Measurements from ENCODE around the gene HMCES.

HMCES gene

GRCh38 chr3:129313665-129314385 is 35.2 kb downstream of the HMCES start:
- H2BK15ac ChIP-seq (ENCODE audit: low read length): no peak overlapping the region
- H2BK120ac ChIP-seq (ENCODE audit: low read depth, low read length): no peak overlapping the region
- no peak overlapping the region for H4K91ac ChIP-seq (ENCODE audit: low read depth, low read length, poor library complexity)
- no peak overlapping the region for H3K23ac ChIP-seq (ENCODE audit: low read depth, low read length, poor library complexity)
- H3K36me3 ChIP-seq (replicated peaks in 1 of 2; ENCODE audit: control insufficient read depth in 2 of 2, insufficient read depth in 2 of 2, low read length in 2 of 2): peaks cover 8% of the 10 kb centered on the region in 2 donors
- H2AK5ac ChIP-seq (ENCODE audit: low read depth, low read length): peak overlapping the region; percentile 5
- no peak overlapping the region for H2AFZ ChIP-seq (ENCODE audit: low read length)
- peaks cover 0 to 11% of the 10 kb centered on the region in 2 donors for H3K4me1 ChIP-seq (ENCODE audit: control insufficient read depth in 2 of 2, insufficient read depth in 1 of 2, low read depth in 1 of 2, low read length in 2 of 2)
- DNase-seq (ENCODE audit: low spot score): no peak
- peak overlapping the region; percentile 89 for H3K4me2 ChIP-seq (ENCODE audit: insufficient read depth, low read length, poor library complexity, severe bottlenecking)
- H3K14ac ChIP-seq (ENCODE audit: low read length): no peak overlapping the region
- no peak overlapping the region for H2BK12ac ChIP-seq (ENCODE audit: low read length)
- peak overlapping the region; percentile 46 for H3K9ac ChIP-seq (ENCODE audit: low read depth, low read length, poor library complexity)
- peak overlapping the region; percentile 19 for H4K8ac ChIP-seq (ENCODE audit: low read depth, low read length)
- H3K4ac ChIP-seq (ENCODE audit: low read length): no peak overlapping the region
- peak overlapping the region; percentile 58 for H3K27ac ChIP-seq (replicated peaks; ENCODE audit: low read length)
- H2BK5ac ChIP-seq (ENCODE audit: low read length): no peak overlapping the region
- no peak overlapping the region for H3K18ac ChIP-seq (ENCODE audit: low read length)
- no CpG with 5 or more reads among the region's 7 CpGs for WGBS, 2 donors (ENCODE audit: extremely low coverage in 2 of 2, insufficient read length in 2 of 2, insufficient replicate concordance in 1 of 2)
- peak overlapping the region; percentile 97 to 100 for H3K4me3 ChIP-seq (ENCODE audit: low read length in 2 of 2)
- H3K27me3 ChIP-seq (ENCODE audit: control insufficient read depth in 3 of 3, insufficient read depth in 3 of 3, low read depth in 1 of 3, low read length in 3 of 3): no peaks in the 10 kb centered on the region
- H3K9me3 ChIP-seq (replicated peaks in 1 of 2; ENCODE audit: control insufficient read depth in 2 of 2, insufficient read depth in 1 of 2, low read depth in 1 of 2, low read length in 2 of 2): no peaks in the 10 kb centered on the region
- peaks cover 18% of the 10 kb centered on the region for H3K79me1 ChIP-seq (ENCODE audit: low read depth, low read length)

DNA sequence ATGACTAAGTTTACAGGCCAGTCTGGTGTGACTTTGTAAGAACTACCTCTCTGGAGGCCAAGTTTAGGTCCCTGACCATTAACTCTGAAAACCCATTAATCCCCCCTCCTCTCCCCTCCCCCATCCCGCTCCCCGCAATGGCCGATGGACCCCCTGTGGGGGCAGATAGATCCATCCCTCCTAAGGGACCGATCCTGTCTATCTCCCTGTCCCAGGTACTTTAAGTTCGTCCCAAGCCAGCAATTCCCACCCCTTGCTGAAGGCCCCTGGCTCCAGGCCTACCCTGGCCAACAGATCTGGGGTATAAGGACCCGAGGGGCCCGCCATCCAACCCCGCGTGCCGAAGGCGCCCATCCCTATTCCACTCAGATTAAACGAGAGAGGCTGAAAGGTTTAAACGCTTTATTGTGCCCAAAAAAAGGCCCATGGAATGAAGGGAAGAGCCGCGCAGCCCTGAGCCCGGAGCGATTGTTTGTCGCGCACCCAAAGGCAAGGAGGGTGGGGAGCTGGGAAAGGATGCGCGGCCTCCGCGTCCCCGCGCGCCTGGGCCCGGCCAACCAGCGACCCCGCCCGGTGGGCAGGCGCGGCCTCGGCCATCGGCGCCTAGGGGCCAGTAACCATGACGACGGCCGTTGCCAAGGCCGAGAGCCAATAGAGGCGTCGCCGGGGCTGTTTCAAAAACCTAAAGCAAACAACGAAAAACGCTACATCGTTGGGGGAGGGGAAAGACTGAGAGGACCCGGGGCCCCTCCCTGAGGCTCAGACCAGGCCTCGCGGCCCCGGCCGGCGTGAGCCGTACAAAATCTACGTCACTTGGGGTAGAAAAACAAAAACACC is 35.9 kb downstream of the HMCES start:
- H2BK120ac ChIP-seq (ENCODE audit: low read depth, low read length): peak overlapping the region; percentile 10
- no peak overlapping the region for H2BK15ac ChIP-seq (ENCODE audit: low read length)
- H2BK12ac ChIP-seq (ENCODE audit: low read length): no peak overlapping the region
- H3K18ac ChIP-seq (ENCODE audit: low read length): peak overlapping the region; percentile 99
- peak overlapping the region; percentile 97 for H2AK5ac ChIP-seq (ENCODE audit: low read depth, low read length)
- no peak overlapping the region for H4K91ac ChIP-seq (ENCODE audit: low read depth, low read length, poor library complexity)
- H3K4me3 ChIP-seq (ENCODE audit: low read length in 2 of 2): peak overlapping the region; percentile 97 to 100
- H4K8ac ChIP-seq (ENCODE audit: low read depth, low read length): no peak overlapping the region
- H3K9ac ChIP-seq (ENCODE audit: low read depth, low read length, poor library complexity): peak overlapping the region; percentile 99
- peaks cover 8 to 12% of the 10 kb centered on the region in 2 donors for H3K36me3 ChIP-seq (replicated peaks in 1 of 2; ENCODE audit: control insufficient read depth in 2 of 2, insufficient read depth in 2 of 2, low read length in 2 of 2)
- H3K14ac ChIP-seq (ENCODE audit: low read length): peak overlapping the region; percentile 86
- peak overlapping the region; percentile 92 for H3K23ac ChIP-seq (ENCODE audit: low read depth, low read length, poor library complexity)
- H2AFZ ChIP-seq (ENCODE audit: low read length): peak overlapping the region; percentile 65
- peak overlapping the region; percentile 89 for H3K4me2 ChIP-seq (ENCODE audit: insufficient read depth, low read length, poor library complexity, severe bottlenecking)
- peak overlapping the region; percentile 79 for H3K27ac ChIP-seq (replicated peaks; ENCODE audit: low read length)
- no CpG with 5 or more reads among the region's 53 CpGs for WGBS, 2 donors (ENCODE audit: extremely low coverage in 2 of 2, insufficient read length in 2 of 2, insufficient replicate concordance in 1 of 2)
- H3K4me1 ChIP-seq (ENCODE audit: control insufficient read depth in 2 of 2, insufficient read depth in 1 of 2, low read depth in 1 of 2, low read length in 2 of 2): peaks cover 0 to 11% of the 10 kb centered on the region in 2 donors
- no peaks in the 10 kb centered on the region for H3K9me3 ChIP-seq (replicated peaks in 1 of 2; ENCODE audit: control insufficient read depth in 2 of 2, insufficient read depth in 1 of 2, low read depth in 1 of 2, low read length in 2 of 2)
- H2BK5ac ChIP-seq (ENCODE audit: low read length): peak overlapping the region; percentile 91
- H3K79me1 ChIP-seq (ENCODE audit: low read depth, low read length): peaks cover 18% of the 10 kb centered on the region
- no peaks in the 10 kb centered on the region for H3K27me3 ChIP-seq (ENCODE audit: control insufficient read depth in 3 of 3, insufficient read depth in 3 of 3, low read depth in 1 of 3, low read length in 3 of 3)
- peak; percentile 91 for DNase-seq (ENCODE audit: low spot score)
- H3K4ac ChIP-seq (ENCODE audit: low read length): no peak overlapping the region

DNA sequence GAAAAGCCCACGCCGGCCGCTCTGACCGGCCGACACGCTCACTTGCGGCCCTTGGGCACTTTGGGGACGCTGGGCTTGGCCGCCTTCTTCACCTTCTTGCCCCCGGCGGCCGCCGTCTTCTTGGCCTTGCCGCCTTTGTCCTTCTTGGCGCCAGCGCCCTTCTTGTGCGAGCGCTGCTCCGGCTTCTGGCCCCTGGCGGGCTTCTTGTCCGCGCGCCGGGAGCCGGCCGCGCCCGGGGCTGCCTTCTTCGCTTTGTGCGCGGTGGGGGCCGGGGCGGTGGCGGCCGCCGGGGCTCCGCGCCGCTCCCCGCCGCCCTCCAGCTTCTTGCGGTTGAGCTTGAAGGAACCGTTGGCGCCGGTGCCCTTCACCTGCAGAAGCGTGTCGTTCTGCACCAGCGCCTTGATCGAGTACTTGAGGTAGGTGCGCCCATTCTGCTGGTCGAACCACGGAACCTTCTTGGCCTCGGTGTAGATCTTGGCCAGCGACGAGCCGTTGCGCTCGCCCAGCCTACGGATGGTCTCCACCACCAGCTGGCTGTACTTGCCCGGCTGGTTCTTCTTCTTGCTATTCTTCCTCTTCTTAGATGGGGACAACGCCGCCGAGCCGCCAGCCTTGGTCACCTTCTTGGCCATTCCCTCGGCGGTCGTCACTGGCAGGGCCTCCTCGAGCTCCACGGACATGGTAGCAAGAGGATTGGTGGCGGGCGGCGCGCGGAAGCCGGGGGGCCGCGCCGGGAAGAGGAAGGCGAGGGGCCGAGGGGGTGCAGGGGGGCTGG is 36.7 kb downstream of the HMCES start:
- peak overlapping the region; percentile 65 for H2AFZ ChIP-seq (ENCODE audit: low read length)
- peak overlapping the region; percentile 97 for H2AK5ac ChIP-seq (ENCODE audit: low read depth, low read length)
- no CpG with 5 or more reads among the region's 80 CpGs for WGBS, 2 donors (ENCODE audit: extremely low coverage in 2 of 2, insufficient read length in 2 of 2, insufficient replicate concordance in 1 of 2)
- peak overlapping the region; percentile 99 for H3K9ac ChIP-seq (ENCODE audit: low read depth, low read length, poor library complexity)
- H3K18ac ChIP-seq (ENCODE audit: low read length): peak overlapping the region; percentile 99
- peak overlapping the region; percentile 86 for H3K14ac ChIP-seq (ENCODE audit: low read length)
- no peak for DNase-seq (ENCODE audit: low spot score)
- peak overlapping the region; percentile 91 for H2BK5ac ChIP-seq (ENCODE audit: low read length)
- no peak overlapping the region for H4K8ac ChIP-seq (ENCODE audit: low read depth, low read length)
- no peaks in the 10 kb centered on the region for H3K9me3 ChIP-seq (replicated peaks in 1 of 2; ENCODE audit: control insufficient read depth in 2 of 2, insufficient read depth in 1 of 2, low read depth in 1 of 2, low read length in 2 of 2)
- peak overlapping the region; percentile 10 for H2BK120ac ChIP-seq (ENCODE audit: low read depth, low read length)
- no peak overlapping the region for H4K91ac ChIP-seq (ENCODE audit: low read depth, low read length, poor library complexity)
- H3K23ac ChIP-seq (ENCODE audit: low read depth, low read length, poor library complexity): peak overlapping the region; percentile 92
- H3K4ac ChIP-seq (ENCODE audit: low read length): peak overlapping the region; percentile 96
- peak overlapping the region; percentile 97 to 100 for H3K4me3 ChIP-seq (ENCODE audit: low read length in 2 of 2)
- peaks cover 0 to 11% of the 10 kb centered on the region in 2 donors for H3K4me1 ChIP-seq (ENCODE audit: control insufficient read depth in 2 of 2, insufficient read depth in 1 of 2, low read depth in 1 of 2, low read length in 2 of 2)
- H3K79me1 ChIP-seq (ENCODE audit: low read depth, low read length): peaks cover 18% of the 10 kb centered on the region
- peak overlapping the region; percentile 89 for H3K4me2 ChIP-seq (ENCODE audit: insufficient read depth, low read length, poor library complexity, severe bottlenecking)
- H3K36me3 ChIP-seq (replicated peaks in 1 of 2; ENCODE audit: control insufficient read depth in 2 of 2, insufficient read depth in 2 of 2, low read length in 2 of 2): peaks cover 10 to 19% of the 10 kb centered on the region in 2 donors
- H2BK12ac ChIP-seq (ENCODE audit: low read length): peak overlapping the region; percentile 44
- peak overlapping the region; percentile 79 for H3K27ac ChIP-seq (replicated peaks; ENCODE audit: low read length)
- peak overlapping the region; percentile 88 for H2BK15ac ChIP-seq (ENCODE audit: low read length)
- no peaks in the 10 kb centered on the region for H3K27me3 ChIP-seq (ENCODE audit: control insufficient read depth in 3 of 3, insufficient read depth in 3 of 3, low read depth in 1 of 3, low read length in 3 of 3)
